Pancreas (tissue), 10 donors: ENCODE measurements around the gene DNAH1. TPM values are rescaled to one million over a fixed set of nuclear protein-coding genes. Genes with fewer than 3 reads are reported as not detected.

ENCODE experiments used
- ATAC-seq, 4 donors: fragments of 200-7000 bp; cut with Tn5 transposase; one replicate each; pipeline versions ENCODE4 v1.8.0 to v1.9.1; 2020; ENCODE audit warnings: mild to moderate bottlenecking in 4 of 4, moderate library complexity in 4 of 4
- DNase-seq, 6 donors: peaks; one replicate each; pipeline ENCODE4 v3.0.0-alpha.2; 2020
- FAIRE-seq: peaks from 2 replicates; lab custom pipeline; 2012; peaks lifted over from hg19 to GRCh38; lab: Jason Lieb, UNC
- H3K27ac ChIP-seq, 4 donors: fragments of 200-600 bp; sonication (generic); 1 replicate in 3 of 4; 2 replicates in 1 of 4; pipeline versions ENCODE4 v1.5.0 to v1.8.0; 2020
- H3K27me3 ChIP-seq, 4 donors: fragments of 200-600 bp; one replicate each; pipeline ENCODE4 v1.8.0; 2021
- H3K36me3 ChIP-seq, 3 donors: fragments of 200-600 bp; sonication (generic) in 1 of 3; one replicate each; pipeline versions ENCODE4 v1.5.0 to v1.8.0; 2020 to 2021
- H3K4me1 ChIP-seq, 3 donors: fragments of 200-600 bp; one replicate each; pipeline ENCODE4 v1.8.0; 2021
- H3K4me3 ChIP-seq, 4 donors: fragments of 200-600 bp; sonication (generic) in 2 of 4; one replicate each; pipeline versions ENCODE4 v1.5.0 to v1.8.0; 2020 to 2021
- H3K9me3 ChIP-seq, 4 donors: fragments of 200-600 bp; one replicate each; pipeline ENCODE4 v1.8.0; 2021
- CTCF ChIP-seq, 4 donors: fragments of 200-600 bp; sonication (generic) in 3 of 4; IDR thresholded peaks; one replicate each; pipeline versions ENCODE4 v1.5.0 to v1.8.0; 2021; ENCODE audit warnings: antibody characterized with exemption in 4 of 4
- WGBS, 2 donors: extraction: QIAGEN DNeasy Blood & Tissue Kit; methylation state at CpG; one replicate each; pipeline ENCODE4 v1.1.7; 2013; 5-methylcytosine and 5-hydroxymethylcytosine counted together
- intact Hi-C, 3 donors: fragments of 100-400 bp; cut with DNase I; formaldehyde crosslinking; loops; one replicate each; pipeline versions ENCODE4 v1.11.1 to v1.14.2; 2022
- polyA plus RNA-seq, 2 donors: library from polyadenylated mRNA; stranded (reverse); fragments of 200-250 nt; gene quantifications; one replicate each; pipeline ENCODE4 v1.2.3, GENCODE V29; 2013
- total RNA-seq, 6 donors: library from RNA; stranded (reverse); fragmentation: NEBNext Ultra II Directional in 4 of 6; extraction: Animal tissue kit (Norgen Biotek cat#: 25700) in 4 of 6; gene quantifications; one replicate each; pipeline versions ENCODE4 v1.2.1 to v1.2.4, GENCODE V29; 2021 to 2023
- donor health status: healthy with polysubstance abuse.
- donor health status: DM: no; HTN: no; CAD: no; lungs with moderate emphysema.
- donor health status: DM: no; HTN: no; CAD: no.
- donor health status: control.
- donor health status: control.
- donor health status: Bipolar disorder and iron deficiency.
- donor health status: DM: yes; HTN: yes; CAD: no.
- donor health status: DM: no; HTN: no; CAD: no.
- donor health status: DM: no; HTN: no; CAD: no.
- donor health status: DM: yes; HTN: yes; CAD: no.

Gene DNAH1
- total and polyA plus RNA-seq, 8 donors: 2.9 to 11.4 (median 4.6) TPM

GRCh38 chr3:52397676-52398399 lies 81.7 kb downstream of the DNAH1 start:
- peaks cover 0 to 21% (median 7%) of the 10 kb centered on the region in 3 donors for H3K36me3 ChIP-seq
- 89 to 92% methylated on average over 13 of the region's 13 CpGs for WGBS, 2 donors
- intact Hi-C loops: no loop called here
- TF ChIP-seq CTCF (IDR thresholded peaks at IDR 0.05): no peak
- H3K4me3 ChIP-seq: no peak overlapping the region
- no peaks in the 10 kb centered on the region for H3K27me3 ChIP-seq
- H3K4me1 ChIP-seq: no peaks in the 10 kb centered on the region
- ATAC-seq: no peak
- H3K27ac ChIP-seq: no peak overlapping the region
- FAIRE-seq: no peak
- peak in 2 of 6 donors; percentile 28 to 40 for DNase-seq
- no peaks in the 10 kb centered on the region for H3K9me3 ChIP-seq

- Histone ChIP-seq H3K27ac (no peak overlapping the region), H3K27me3 (no peaks in the 10 kb centered on the region), H3K9me3 (no peaks in the 10 kb centered on the region), H3K4me1 (no peaks in the 10 kb centered on the region), H3K36me3 (peaks cover 0 to 23% (median 7%) of the 10 kb centered on the region in 3 donors), H3K4me3 (no peak overlapping the region)
- TF ChIP-seq CTCF (IDR thresholded peaks at IDR 0.05): no peak
- ATAC-seq (peak in 1 of 4 donors; percentile 2), DNase-seq (peak in 2 of 6 donors; percentile 24 to 28), FAIRE-seq (no peak)
- intact Hi-C loops: no loop called here
- WGBS, 2 donors: 78% methylated on average over 5 of the region's 5 CpGs
These were observed 82.6 kb downstream of the DNAH1 start for GRCh38 chr3:52398670-52399081.

GRCh38 chr3:52399131-52399530 lies 83.0 kb downstream of the DNAH1 start:
- TF ChIP-seq CTCF (IDR thresholded peaks at IDR 0.05): no peak
- 94% methylated on average over 4 of the region's 4 CpGs for WGBS, 2 donors
- no peaks in the 10 kb centered on the region for H3K27me3 ChIP-seq
- ATAC-seq (no peak), DNase-seq (peak in 2 of 6 donors; percentile 15 to 25), FAIRE-seq (no peak)
- no peaks in the 10 kb centered on the region for H3K4me1 ChIP-seq
- H3K4me3 ChIP-seq: no peak overlapping the region
- intact Hi-C loops: no loop called here
- H3K27ac ChIP-seq: no peak overlapping the region
- H3K9me3 ChIP-seq: no peaks in the 10 kb centered on the region
- H3K36me3 ChIP-seq: peaks cover 0 to 27% (median 10%) of the 10 kb centered on the region in 3 donors

GRCh38 chr3:52399593-52399992 lies 83.5 kb downstream of the DNAH1 start:
- H3K4me1 ChIP-seq: no peaks in the 10 kb centered on the region
- WGBS, 2 donors: 89 to 92% methylated on average over 6 of the region's 6 CpGs
- intact Hi-C loops: no loop called here

More at GRCh38 chr3:52399593-52399992, 83.5 kb downstream of the DNAH1 start:
- Histone ChIP-seq H3K27me3 (no peaks in the 10 kb centered on the region), H3K4me3 (no peak overlapping the region), H3K9me3 (no peaks in the 10 kb centered on the region), H3K27ac (no peak overlapping the region), H3K36me3 (peaks cover 0 to 32% (median 14%) of the 10 kb centered on the region in 3 donors)
- DNase-seq: peak in 3 of 6 donors; percentile 17 to 38 (median 37)
- ATAC-seq: peak in 1 of 4 donors; percentile 12
- FAIRE-seq: no peak
- no peak for TF ChIP-seq CTCF (IDR thresholded peaks at IDR 0.05)
